Right cardiac atrium (tissue), 5 donors: ENCODE measurements around the gene KLHL30. TPM values are rescaled to one million over a fixed set of nuclear protein-coding genes. Genes with fewer than 3 reads are reported as not detected.

Experiments used
- ATAC-seq, 2 donors: fragments of 200-7000 bp; cut with Tn5 transposase; one replicate each; pipeline versions ENCODE4 v1.8.0 to v1.9.1; 2020; ENCODE audit warnings: moderate library complexity in 2 of 2, mild to moderate bottlenecking in 1 of 2
- DNase-seq, 3 donors: peaks; one replicate each; pipeline ENCODE4 v3.0.0-alpha.2; 2020
- H3K27ac ChIP-seq: one replicate; pipeline ENCODE4 v1.5.1; 2013; ENCODE audit warnings: mild to moderate bottlenecking, low read length, control low read depth, moderate library complexity
- H3K27me3 ChIP-seq: one replicate; pipeline ENCODE4 v1.6.1; 2013; ENCODE audit not compliant: control insufficient read depth, insufficient read depth
- H3K4me1 ChIP-seq: one replicate; pipeline ENCODE4 v1.6.1; 2013; ENCODE audit warnings: low read length; ENCODE audit not compliant: control insufficient read depth, insufficient read depth
- H3K4me3 ChIP-seq: one replicate; pipeline ENCODE4 v1.5.1; 2013; ENCODE audit warnings: low read length, control low read depth
- H3K9me3 ChIP-seq: one replicate; pipeline ENCODE4 v1.6.1; 2013; ENCODE audit warnings: low read length; ENCODE audit not compliant: control insufficient read depth
- WGBS: extraction: QIAGEN DNeasy Blood & Tissue Kit; methylation state at CpG from one replicate; pipeline ENCODE4 v1.1.7; 2013; 5-methylcytosine and 5-hydroxymethylcytosine counted together
- intact Hi-C, 4 donors: fragments of 100-400 bp; cut with DNase I; formaldehyde crosslinking; loops; one replicate each; pipeline versions ENCODE4 v1.11.0 to v1.14.0; 2022 to 2023
- polyA plus RNA-seq: library from polyadenylated mRNA; stranded (reverse); fragments of 200-250 nt; gene quantifications from one replicate; pipeline ENCODE4 v1.2.3, GENCODE V29; 2013
- total RNA-seq, 4 donors: library from RNA; stranded (reverse); fragmentation: NEBNext Ultra II Directional; extraction: Animal tissue kit (Norgen Biotek cat#: 25700); gene quantifications; one replicate each; pipeline ENCODE4 v1.2.1, GENCODE V29; 2021
- donor health status: healthy with polysubstance abuse.
- donor health status: DM: no; HTN: yes; CAD: no.
- donor health status: DM: no; HTN: no; CAD: no.
- donor health status: DM: no; HTN: yes; CAD: no; lungs with severe emphysema.
- donor health status: DM: yes; HTN: yes; CAD: no.

Gene KLHL30
- total and polyA plus RNA-seq, 5 donors, result 15.9 to 34.4 (median 18.7) TPM

DNA sequence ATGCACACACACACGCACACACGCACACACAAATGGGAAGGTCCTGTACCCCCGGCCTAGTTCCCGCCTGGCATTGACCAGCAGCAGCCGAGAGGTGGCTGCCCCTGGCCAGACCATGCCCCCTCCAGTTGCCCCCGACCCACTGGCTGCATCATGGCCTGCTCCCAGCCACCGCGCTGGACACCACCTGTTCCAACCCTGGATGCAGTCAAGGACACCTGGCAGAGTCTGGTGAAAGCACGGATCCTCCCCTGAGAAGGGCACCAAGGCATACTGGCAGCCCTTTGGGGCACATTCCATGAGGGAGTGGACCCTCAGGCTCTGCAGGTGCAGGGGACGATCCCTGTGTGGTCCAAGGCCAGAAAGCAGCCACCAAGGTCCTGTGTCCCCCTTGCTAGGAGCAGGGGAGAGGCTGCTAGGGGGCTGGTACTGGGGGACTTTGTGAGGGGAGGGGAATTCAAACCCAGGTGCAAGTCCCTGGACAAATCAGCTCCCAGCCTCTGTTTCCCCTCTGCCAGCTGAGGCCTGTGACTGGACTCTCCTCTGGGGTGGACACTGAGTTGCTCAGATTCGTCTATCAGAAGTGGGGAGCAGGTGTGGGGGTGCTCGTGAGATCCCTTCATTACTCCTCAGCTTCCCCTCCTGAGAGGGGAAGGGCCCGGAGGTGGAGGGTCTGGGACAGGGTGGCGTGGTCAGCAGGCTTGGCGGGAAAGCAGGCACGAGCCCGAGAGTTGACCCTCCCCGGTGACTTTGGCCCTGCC is 34.8 kb upstream of the KLHL30 start:
- DNase-seq (peak in 2 of 3 donors; percentile 20 to 43), ATAC-seq (no peak)
- H3K9me3 ChIP-seq, result no peaks in the 10 kb centered on the region
- no peaks in the 10 kb centered on the region for H3K4me1 ChIP-seq
- H3K27ac ChIP-seq, result no peak overlapping the region
- WGBS, result 91% methylated on average over 18 of the region's 18 CpGs
- intact Hi-C loops, result no loop called here
- no peaks in the 10 kb centered on the region for H3K27me3 ChIP-seq
- H3K4me3 ChIP-seq, result no peak overlapping the region

DNA sequence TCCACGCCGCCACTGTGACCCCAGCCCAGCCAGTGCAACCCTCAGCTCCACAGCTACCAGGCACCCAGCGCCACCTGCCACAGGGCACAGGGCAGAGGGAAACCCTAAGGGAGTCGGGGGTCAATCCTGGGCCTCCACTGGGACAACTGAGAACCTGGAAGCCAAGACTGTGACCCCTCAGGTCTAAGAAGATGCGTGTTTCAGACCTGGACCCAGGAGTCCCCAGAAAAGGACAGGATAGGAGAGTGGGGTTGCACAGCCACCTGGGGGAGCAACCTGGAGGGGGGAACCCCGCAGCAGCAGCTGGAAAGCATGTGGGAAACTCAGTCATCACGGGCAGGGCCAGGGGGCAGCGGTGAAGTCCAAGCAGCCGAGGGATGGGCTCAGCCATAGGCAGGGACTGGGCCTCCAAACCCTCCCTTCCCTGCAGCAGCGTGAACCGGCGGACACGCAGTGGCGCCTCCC is 34.2 kb upstream of the KLHL30 start:
- DNase-seq, result peak in 2 of 3 donors; percentile 32
- intact Hi-C loops, result no loop called here
- WGBS, result 90% methylated on average over 14 of the region's 14 CpGs

GRCh38 chr2:238104691-238105371 is 33.6 kb upstream of the KLHL30 start:
- no peak overlapping the region for H3K27ac ChIP-seq
- intact Hi-C loops, result no loop called here
- H3K9me3 ChIP-seq, result no peaks in the 10 kb centered on the region
- H3K4me1 ChIP-seq, result no peaks in the 10 kb centered on the region
- DNase-seq (peak in 2 of 3 donors; percentile 26 to 54), ATAC-seq (no peak)
- H3K4me3 ChIP-seq, result no peak overlapping the region
- no peaks in the 10 kb centered on the region for H3K27me3 ChIP-seq
- WGBS, result 93% methylated on average over 21 of the region's 21 CpGs

More for the DNA sequence above, 34.2 kb upstream of the KLHL30 start:
- H3K4me1 ChIP-seq, result no peaks in the 10 kb centered on the region
- no peaks in the 10 kb centered on the region for H3K9me3 ChIP-seq
- no peak overlapping the region for H3K4me3 ChIP-seq
- no peak for ATAC-seq
- no peak overlapping the region for H3K27ac ChIP-seq
- no peaks in the 10 kb centered on the region for H3K27me3 ChIP-seq

DNA sequence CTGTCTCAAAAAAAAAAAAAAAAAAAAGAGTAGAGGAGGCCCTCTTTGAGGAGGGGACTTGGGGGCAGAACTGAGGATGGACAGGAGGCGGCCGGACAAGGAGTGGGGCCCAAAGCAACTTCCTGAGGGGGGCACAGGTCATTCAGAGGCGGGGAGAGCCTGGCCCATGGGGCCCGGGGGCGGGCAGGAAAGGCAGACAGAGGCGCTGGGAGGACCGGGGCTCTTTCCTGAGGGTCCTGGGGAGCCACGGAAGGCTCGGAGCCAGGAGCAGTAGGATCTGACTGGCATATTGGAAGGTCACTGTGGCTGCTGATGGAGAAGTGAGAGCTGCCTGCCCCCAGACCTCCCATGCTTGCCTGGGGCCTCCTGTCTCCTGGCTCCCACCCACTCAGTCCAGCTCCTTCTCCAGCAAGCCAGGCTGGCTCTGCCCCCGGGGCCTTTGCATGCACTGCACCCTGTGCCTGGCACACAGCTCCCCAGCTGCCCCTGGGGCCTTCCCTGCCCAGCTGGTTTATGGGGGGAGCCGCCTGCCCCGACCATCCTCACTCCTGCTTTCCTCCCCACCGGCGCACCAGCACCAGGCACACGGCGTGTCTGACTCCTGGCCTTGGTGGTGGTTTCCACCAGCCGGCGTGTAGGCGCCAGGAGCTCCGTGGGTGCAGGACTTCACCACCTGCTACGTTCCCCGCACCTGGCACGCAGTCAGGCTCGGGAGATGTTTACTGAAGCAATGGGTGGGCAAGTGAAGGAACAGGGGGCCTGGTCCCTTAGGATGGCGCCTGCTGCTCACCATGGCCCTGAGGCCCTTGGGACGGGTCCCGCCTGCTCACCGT is 32.7 kb upstream of the KLHL30 start:
- Histone ChIP-seq H3K9me3 (no peaks in the 10 kb centered on the region), H3K27me3 (no peaks in the 10 kb centered on the region), H3K27ac (no peak overlapping the region), H3K4me3 (no peak overlapping the region), H3K4me1 (no peaks in the 10 kb centered on the region)
- ATAC-seq, result no peak
- WGBS, result 83% methylated on average over 28 of the region's 28 CpGs
- intact Hi-C loops, result no loop called here
- peak; percentile 11 to 51 (median 37) for DNase-seq

- no peaks in the 10 kb centered on the region for H3K4me1 ChIP-seq
- no peak overlapping the region for H3K4me3 ChIP-seq
- DNase-seq, result peak; percentile 11 to 33 (median 28)
- no peak overlapping the region for H3K27ac ChIP-seq
- no peaks in the 10 kb centered on the region for H3K9me3 ChIP-seq
- intact Hi-C loops, result no loop called here
- 82% methylated on average over 13 of the region's 13 CpGs for WGBS
- no peak for ATAC-seq
- no peaks in the 10 kb centered on the region for H3K27me3 ChIP-seq
Measured at GRCh38 chr2:238106339-238106697, 32.1 kb upstream of the KLHL30 start.

- intact Hi-C loops, result no loop called here
- Histone ChIP-seq H3K9me3 (no peaks in the 10 kb centered on the region), H3K4me1 (no peaks in the 10 kb centered on the region), H3K4me3 (no peak overlapping the region), H3K27ac (no peak overlapping the region), H3K27me3 (no peaks in the 10 kb centered on the region)
- DNase-seq (peak; percentile 13 to 67 (median 54)), ATAC-seq (no peak)
- WGBS, result 79% methylated on average over 28 of the region's 28 CpGs
Measured at GRCh38 chr2:238106698-238107524, 31.6 kb upstream of the KLHL30 start.

- H3K4me1 ChIP-seq, result no peaks in the 10 kb centered on the region
- H3K4me3 ChIP-seq, result no peak overlapping the region
- intact Hi-C loops, result no loop called here
- peak in 1 of 2 donors; percentile 45 for ATAC-seq
- no peaks in the 10 kb centered on the region for H3K9me3 ChIP-seq
- WGBS, result 87% methylated on average over 28 of the region's 28 CpGs
- DNase-seq, result peak in 2 of 3 donors; percentile 40 to 45
- no peaks in the 10 kb centered on the region for H3K27me3 ChIP-seq
- H3K27ac ChIP-seq, result no peak overlapping the region
Measured at GRCh38 chr2:238107525-238108422, 30.7 kb upstream of the KLHL30 start.

GRCh38 chr2:238108423-238109183 is 29.9 kb upstream of the KLHL30 start:
- WGBS, result 44% methylated on average over 19 of the region's 19 CpGs
- H3K9me3 ChIP-seq, result no peaks in the 10 kb centered on the region
- intact Hi-C loops, result no loop called here
- H3K27me3 ChIP-seq, result no peaks in the 10 kb centered on the region
- DNase-seq (peak in 2 of 3 donors; percentile 58 to 63), ATAC-seq (peak in 1 of 2 donors; percentile 26)
- H3K27ac ChIP-seq, result no peak overlapping the region
- H3K4me1 ChIP-seq, result no peaks in the 10 kb centered on the region
- H3K4me3 ChIP-seq, result no peak overlapping the region

DNA sequence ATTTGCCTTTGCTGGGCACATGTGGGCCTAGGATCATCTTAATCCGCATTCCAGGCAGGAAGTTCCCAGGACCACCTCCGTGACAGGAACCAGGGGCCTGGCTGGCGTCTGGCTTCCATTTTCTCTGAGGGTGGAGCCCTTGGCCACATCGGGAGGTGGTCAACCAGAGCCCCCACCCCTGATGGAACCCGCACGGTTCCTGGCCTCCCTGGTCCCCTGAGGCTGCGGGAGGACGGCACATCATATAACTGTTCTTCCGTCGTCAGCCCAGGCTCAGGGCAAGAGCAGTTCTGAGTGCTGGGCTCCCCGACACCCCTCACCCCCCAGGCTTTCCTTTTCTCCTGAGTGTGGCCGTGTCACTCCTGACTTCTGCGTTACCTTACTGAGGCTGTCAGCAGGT is 24.9 kb upstream of the KLHL30 start:
- peak in 1 of 2 donors; percentile 22 for ATAC-seq
- H3K4me3 ChIP-seq, result no peak overlapping the region
- no peak overlapping the region for H3K27ac ChIP-seq
- WGBS, result 92% methylated on average over 13 of the region's 13 CpGs
- no peaks in the 10 kb centered on the region for H3K9me3 ChIP-seq
- no peaks in the 10 kb centered on the region for H3K27me3 ChIP-seq
- peak in 2 of 3 donors; percentile 9 to 32 for DNase-seq
- H3K4me1 ChIP-seq, result no peaks in the 10 kb centered on the region
- intact Hi-C loops, result no loop called here
